IMR-90 (cell line): ENCODE results near the gene RIIAD1. TPM values are rescaled to one million over a fixed set of nuclear protein-coding genes. Genes with fewer than 3 reads are reported as not detected.

Experiments used
- ATAC-seq: fragments of 200-7000 bp; cut with Tn5 transposase; 2 replicates; pipeline ENCODE4 v1.9.1; 2020; ENCODE audit warnings: low read depth, mild to moderate bottlenecking, moderate library complexity
- BruUV-seq: library from RNA; stranded (reverse); fragments of 400-500 nt; replicated peaks from 2 replicates; lab custom pipeline; 2021; lab: Mats Ljungman, UMichigan
- CTCF ChIA-PET: fragments of 300-600 bp; formaldehyde crosslinking; extraction: SDS; loops from one replicate; lab custom pipeline; 2021; ENCODE audit warnings: antibody characterized with exemption; lab: Yijun Ruan, JAX
- POLR2A ChIA-PET: fragments of 300-600 bp; sonication (Branson Sonifier 250); formaldehyde crosslinking; loops from one replicate; lab custom pipeline; 2022; ENCODE audit warnings: antibody characterized with exemption; ENCODE audit not compliant: unreplicated experiment; lab: Charles Lee
- DNase-seq: peaks from one replicate; pipeline ENCODE4 v3.0.0; 2013
- H2AFZ ChIP-seq: replicated peaks from 2 replicates; pipeline ENCODE3; 2013; ENCODE audit warnings: low read length, mild to moderate bottlenecking; ENCODE audit not compliant: poor library complexity
- H2AK5ac ChIP-seq: 2 replicates; pipeline ENCODE4 v1.6.1; 2013; ENCODE audit warnings: low read depth, low read length, inconsistent platforms
- H2AK9ac ChIP-seq: replicated peaks from 2 replicates; pipeline ENCODE3; 2013; ENCODE audit warnings: mild to moderate bottlenecking, low read depth, low read length, moderate library complexity; ENCODE audit not compliant: poor library complexity
- H2BK120ac ChIP-seq: 2 replicates; pipeline ENCODE4 v1.6.1; 2013; ENCODE audit warnings: low read depth, low read length, inconsistent platforms
- H2BK15ac ChIP-seq: 3 replicates; pipeline ENCODE4 v1.6.1; 2013; ENCODE audit warnings: low read depth, low read length, inconsistent platforms
- H2BK20ac ChIP-seq: 2 replicates; pipeline ENCODE4 v1.6.1; 2013; ENCODE audit warnings: low read depth, mild to moderate bottlenecking, inconsistent platforms, low read length, moderate library complexity
- H2BK5ac ChIP-seq: 2 replicates; pipeline ENCODE4 v1.6.1; 2013; ENCODE audit warnings: mild to moderate bottlenecking, low read depth, low read length, inconsistent platforms; ENCODE audit not compliant: poor library complexity, severe bottlenecking
- H3K14ac ChIP-seq: replicated peaks from 2 replicates; pipeline ENCODE4 v1.6.1; 2013; ENCODE audit warnings: low read depth, low read length, inconsistent platforms
- H3K18ac ChIP-seq: 2 replicates; pipeline ENCODE4 v1.6.1; 2013; ENCODE audit warnings: low read depth, low read length, control low read depth
- H3K23ac ChIP-seq: 2 replicates; pipeline ENCODE4 v1.6.1; 2013; ENCODE audit warnings: low read depth, low read length, inconsistent platforms
- H3K27ac ChIP-seq: 2 replicates; pipeline ENCODE4 v1.5.1; 2013; ENCODE audit warnings: mild to moderate bottlenecking, control low read depth, low read length; ENCODE audit not compliant: insufficient read depth
- H3K27me3 ChIP-seq: 2 replicates; pipeline ENCODE4 v1.6.1; 2013; ENCODE audit warnings: low read length; ENCODE audit not compliant: control insufficient read depth, insufficient read depth
- H3K36me3 ChIP-seq: 2 replicates; pipeline ENCODE4 v1.6.1; 2013; ENCODE audit warnings: low read length, mixed read lengths; ENCODE audit not compliant: control insufficient read depth, insufficient read depth
- H3K4ac ChIP-seq: 2 replicates; pipeline ENCODE4 v1.6.1; 2013; ENCODE audit warnings: low read depth, low read length, inconsistent platforms
- H3K4me1 ChIP-seq: 2 replicates; pipeline ENCODE4 v1.6.1; 2013; ENCODE audit warnings: low read length, mixed read lengths; ENCODE audit not compliant: control insufficient read depth, insufficient read depth
- H3K4me2 ChIP-seq: 2 replicates; pipeline ENCODE4 v1.6.1; 2013; ENCODE audit warnings: low read depth, mild to moderate bottlenecking, control low read depth, low read length, moderate library complexity
- H3K4me3 ChIP-seq: 2 replicates; pipeline ENCODE4 v1.5.1; 2013; ENCODE audit warnings: low read depth, mild to moderate bottlenecking, control low read depth, low read length, moderate library complexity; ENCODE audit not compliant: insufficient read depth
- H3K56ac ChIP-seq: 2 replicates; pipeline ENCODE4 v1.6.1; 2013; ENCODE audit warnings: low read length, inconsistent platforms; ENCODE audit not compliant: insufficient read depth; ENCODE audit errors: extremely low read depth
- H3K79me1 ChIP-seq, 2 experiments: 2 replicates each; pipeline ENCODE4 v1.6.1; 2013; ENCODE audit warnings: low read length in 2 of 2, inconsistent platforms in 1 of 2, low read depth in 1 of 2
- H3K9ac ChIP-seq: 2 replicates; pipeline ENCODE4 v1.6.1; 2013; ENCODE audit warnings: low read depth, low read length, control low read depth
- H3K9me1 ChIP-seq: 2 replicates; pipeline ENCODE4 v1.6.1; 2013; ENCODE audit warnings: low read length, inconsistent platforms; ENCODE audit not compliant: insufficient read depth
- H3K9me3 ChIP-seq: 2 replicates; pipeline ENCODE4 v1.6.1; 2013; ENCODE audit warnings: low read length; ENCODE audit not compliant: control insufficient read depth, insufficient read depth
- H4K20me1 ChIP-seq: 2 replicates; pipeline ENCODE4 v1.6.1; 2013; ENCODE audit warnings: low read length, inconsistent platforms; ENCODE audit not compliant: insufficient read depth
- H4K5ac ChIP-seq: 2 replicates; pipeline ENCODE4 v1.6.1; 2013; ENCODE audit warnings: mild to moderate bottlenecking, low read depth, low read length, control low read depth
- H4K8ac ChIP-seq, 2 experiments: 2 replicates each; pipeline ENCODE4 v1.6.1; 2013; ENCODE audit warnings: low read depth in 2 of 2, low read length in 2 of 2, control low read depth in 1 of 2, inconsistent platforms in 1 of 2
- H4K91ac ChIP-seq: 2 replicates; pipeline ENCODE4 v1.6.1; 2013; ENCODE audit warnings: low read depth, low read length, inconsistent platforms; ENCODE audit not compliant: insufficient read depth
- BHLHE40 ChIP-seq: fragments of 150-350 bp; IDR thresholded peaks from 2 replicates; pipeline ENCODE4 v1.6.1; 2016; ENCODE audit warnings: mild to moderate bottlenecking, low read depth, low read length
- CEBPB ChIP-seq: IDR thresholded peaks from 2 replicates; pipeline ENCODE4 v1.6.1; 2012; ENCODE audit warnings: low read depth, low read length, improper control_type of control experiment
- CHD1 ChIP-seq: IDR thresholded peaks from 2 replicates; pipeline ENCODE4 v1.6.1; 2012; ENCODE audit warnings: low read depth, low read length, improper control_type of control experiment
- CTCF ChIP-seq: conservative IDR thresholded peaks from 2 replicates; pipeline ENCODE4 v1.5.1; 2012; ENCODE audit warnings: mild to moderate bottlenecking, low read depth, low read length, improper control_type of control experiment
- ELK1 ChIP-seq: fragments of 150-350 bp; IDR thresholded peaks from 2 replicates; pipeline ENCODE4 v1.6.1; 2016; ENCODE audit warnings: low read depth, mild to moderate bottlenecking, low read length, moderate library complexity, borderline replicate concordance
- FOS ChIP-seq: fragments of 150-350 bp; IDR thresholded peaks from 2 replicates; pipeline ENCODE4 v1.6.1; 2016; ENCODE audit warnings: low read depth, low read length
- MAFK ChIP-seq: IDR thresholded peaks from 2 replicates; pipeline ENCODE4 v1.6.1; 2012; ENCODE audit warnings: low read depth, low read length, improper control_type of control experiment
- MAZ ChIP-seq: IDR thresholded peaks from 2 replicates; pipeline ENCODE4 v1.6.1; 2012; ENCODE audit warnings: low read depth, mild to moderate bottlenecking, low read length, improper control_type of control experiment, moderate library complexity, borderline replicate concordance
- MXI1 ChIP-seq: IDR thresholded peaks from 2 replicates; pipeline ENCODE4 v1.6.1; 2012; ENCODE audit warnings: low read depth, mild to moderate bottlenecking, low read length, moderate library complexity, borderline replicate concordance
- NFE2L2 ChIP-seq: fragments of 150-350 bp; IDR thresholded peaks from 2 replicates; pipeline ENCODE4 v1.6.1; 2016; ENCODE audit warnings: low read depth, mild to moderate bottlenecking, low read length
- POLR2A ChIP-seq: IDR thresholded peaks from 2 replicates; pipeline ENCODE4 v1.6.1; 2012; ENCODE audit warnings: mild to moderate bottlenecking, low read depth, low read length
- RAD21 ChIP-seq: IDR thresholded peaks from 2 replicates; pipeline ENCODE4 v1.6.1; 2012; ENCODE audit warnings: low read length, improper control_type of control experiment
- RCOR1 ChIP-seq: IDR thresholded peaks from 2 replicates; pipeline ENCODE4 v1.6.1; 2012; ENCODE audit warnings: mild to moderate bottlenecking, low read length, improper control_type of control experiment; ENCODE audit not compliant: insufficient replicate concordance
- RFX5 ChIP-seq: IDR thresholded peaks from 2 replicates; pipeline ENCODE4 v1.8.0; 2012; ENCODE audit warnings: low read depth, mild to moderate bottlenecking, low read length, moderate library complexity
- SMC3 ChIP-seq: fragments of 150-350 bp; IDR thresholded peaks from 2 replicates; pipeline ENCODE4 v1.6.1; 2016; ENCODE audit warnings: low read depth, mild to moderate bottlenecking, antibody characterized with exemption, low read length, moderate library complexity
- USF2 ChIP-seq: fragments of 150-350 bp; IDR thresholded peaks from 2 replicates; pipeline ENCODE4 v1.6.1; 2017; ENCODE audit warnings: mild to moderate bottlenecking, antibody characterized with exemption, low read length, low read depth
- WGBS, 2 experiments: methylation state at CpG; one replicate each; pipeline versions ENCODE4 v1.1.5 to v1.1.7; 2013; ENCODE audit warnings: missing lambda C conversion rate in 2 of 2; ENCODE audit not compliant: insufficient read length in 1 of 2; ENCODE audit errors: extremely low coverage in 2 of 2; 5-methylcytosine and 5-hydroxymethylcytosine counted together
- dilution Hi-C: fragments of 300-500 bp; cut with HindIII; formaldehyde crosslinking; loops from one replicate; pipeline ENCODE4 v1.14.3; 2018; ENCODE audit warnings: low sequenced_read_pairs; ENCODE audit not compliant: unreplicated experiment
- in situ Hi-C: fragments of 300-500 bp; cut with MboI; formaldehyde crosslinking; loops from 3 replicates; pipeline ENCODE4 v1.14.3; 2019; ENCODE audit warnings: low sequenced_read_pairs, inconsistent platforms, mixed read lengths
- intact Hi-C: fragments of 100-400 bp; cut with micrococcal nuclease; formaldehyde crosslinking; loops from 2 replicates; pipeline ENCODE4 v1.10.0; 2022
- polyA plus RNA-seq, 3 experiments: library from polyadenylated mRNA; depleted of rRNA; stranded (reverse); fragments of >200 nt; gene quantifications; 2 replicates each; pipeline ENCODE4 v1.2.3, GENCODE V29; 2012; ENCODE audit warnings: low replicate concordance in 1 of 3
- total RNA-seq: library from RNA; depleted of rRNA; stranded (reverse); fragments of >200 nt; gene quantifications from 2 replicates; pipeline ENCODE4 v1.2.3, GENCODE V29; 2012

RIIAD1 gene
- total and polyA plus RNA-seq, 2 of the 4 experiments (the other 2 are of a cell fraction) = not detected

GRCh38 chr1:151681923-151682322 lies 39.4 kb upstream of the RIIAD1 start:
- Histone ChIP-seq H2BK120ac (peak overlapping the region; percentile 97; the same call in 1 of the 2 replicates), H3K4ac (peak overlapping the region; percentile 96; the same call in 1 of the 2 replicates), H3K4me3 (no peak overlapping the region), H4K91ac (no peak overlapping the region), H3K4me1 (peaks cover 6% of the 10 kb centered on the region; the same call in 1 of the 2 replicates), H3K14ac (0 out of 2 replicates have a peak overlapping the region, but pooled peaks have one; percentile 19), H3K9me3 (no peaks in the 10 kb centered on the region), H3K18ac (no peak overlapping the region), H2AFZ (no peak overlapping the region), H3K27me3 (no peaks in the 10 kb centered on the region), H3K9ac (no peak overlapping the region), H3K4me2 (peak overlapping the region; percentile 22; the same call in 1 of the 2 replicates), H4K20me1 (no peaks in the 10 kb centered on the region), H3K79me1 (peaks cover 0 to 4% of the 10 kb centered on the region in 2 experiments; a peak in 2 of 4 replicates), H3K23ac (no peak overlapping the region; the same call in 1 of the 2 replicates), H2BK15ac (0 out of 3 replicates have a peak overlapping the region, but pooled peaks have one; percentile 91), H3K27ac (no peak overlapping the region), H2BK5ac (peak overlapping the region; percentile 100), H3K36me3 (peaks cover 3% of the 10 kb centered on the region), H2BK20ac (peak overlapping the region; percentile 90; the same call in 1 of the 2 replicates), H3K56ac (no peak overlapping the region), H2AK5ac (no peak overlapping the region), H4K5ac (no peak overlapping the region), H4K8ac (peak overlapping the region in 1 of 2 experiments; percentile 86; a peak in 2 of 4 replicates), H3K9me1 (peaks cover 4% of the 10 kb centered on the region), H2AK9ac (no peak overlapping the region)
- ATAC-seq (peak; percentile 22; the same call in 1 of the 2 replicates), DNase-seq (peak; percentile 26)
- dilution Hi-C loops (no loop called here), intact Hi-C loops (no loop called here), in situ Hi-C loops (no loop called here)
- ChIA-PET POLR2A (no interaction called here), CTCF (no interaction called here)
- no CpG with 5 or more reads among the region's 2 CpGs for WGBS, 2 experiments
- no TSS peak for BruUV-seq
- no peak for TF ChIP-seq NFE2L2
- TF ChIP-seq MAFK = no peak
- no peak for TF ChIP-seq CTCF
- no peak for TF ChIP-seq CHD1
- TF ChIP-seq RFX5 = no peak
- TF ChIP-seq MAZ = no peak
- no peak for TF ChIP-seq FOS
- TF ChIP-seq RCOR1 = no peak
- no peak for TF ChIP-seq MXI1
- TF ChIP-seq ELK1 = no peak
- TF ChIP-seq CEBPB = no peak
- TF ChIP-seq SMC3 = no peak
- TF ChIP-seq USF2 = no peak
- no peak for TF ChIP-seq BHLHE40
- no peak for TF ChIP-seq POLR2A
- TF ChIP-seq RAD21 = no peak
